Stomach (tissue), 9 donors: ENCODE data around the gene OR5K2. TPM values are rescaled to one million over a fixed set of nuclear protein-coding genes. Genes with fewer than 3 reads are reported as not detected.

Experiments
- DNase-seq, 2 donors: peaks; one replicate each; pipeline versions ENCODE4 v3.0.0 to v3.0.0-alpha.2; 2013 to 2019
- H3K27ac ChIP-seq, 5 donors: fragments of 200-600 bp in 4 of 5; sonication (generic) in 4 of 5; one replicate each; pipeline ENCODE4 v1.5.1; 2013 to 2019; ENCODE audit warnings: mild to moderate bottlenecking in 1 of 5, moderate library complexity in 1 of 5
- H3K27me3 ChIP-seq, 3 donors: fragments of 200-600 bp; sonication (generic); one replicate each; pipeline ENCODE4 v1.5.1; 2017 to 2019; ENCODE audit warnings: mixed run types in 1 of 3
- H3K36me3 ChIP-seq, 4 donors: fragments of 200-600 bp; sonication (generic); 1 replicate in 3 of 4; 2 replicates in 1 of 4; pipeline ENCODE4 v1.5.1; 2016 to 2019
- H3K4me1 ChIP-seq, 4 donors: fragments of 200-600 bp; sonication (generic); one replicate each; pipeline ENCODE4 v1.5.1; 2016 to 2019
- H3K4me3 ChIP-seq, 4 donors: fragments of 200-600 bp; sonication (generic) in 3 of 4; one replicate each; pipeline ENCODE4 v1.5.1; 2016 to 2019; ENCODE audit warnings: mild to moderate bottlenecking in 1 of 4
- H3K9me3 ChIP-seq, 4 donors: fragments of 200-600 bp; sonication (generic); one replicate each; pipeline ENCODE4 v1.5.1; 2016 to 2019
- CTCF ChIP-seq, 7 experiments: fragments of 450-650 bp in 4 of 7; fragments of 200-600 bp in 3 of 7; sonication (generic) in 3 of 7; IDR thresholded peaks; one replicate each; pipeline ENCODE4 v1.5.1; 2016 to 2019; ENCODE audit warnings: antibody characterized with exemption in 7 of 7, control low read depth in 2 of 7, mild to moderate bottlenecking in 1 of 7
- EP300 ChIP-seq: sonication (generic); formaldehyde crosslinking; IDR thresholded peaks from one replicate; pipeline ENCODE4 v1.6.1; 2017; ENCODE audit warnings: antibody characterized with exemption
- POLR2A ChIP-seq, 4 donors: fragments of 450-650 bp; IDR thresholded peaks; one replicate each; pipeline ENCODE4 v1.6.1; 2016; ENCODE audit warnings: antibody characterized with exemption in 4 of 4, control low read depth in 2 of 4, mild to moderate bottlenecking in 1 of 4, moderate library complexity in 1 of 4
- POLR2AphosphoS5 ChIP-seq, 3 donors: sonication (generic); formaldehyde crosslinking; IDR thresholded peaks; one replicate each; pipeline ENCODE4 v1.6.1; 2016; ENCODE audit warnings: antibody characterized with exemption in 3 of 3
- WGBS, 5 donors: extraction: QIAGEN DNeasy Blood & Tissue Kit in 3 of 5; methylation state at CpG; one replicate each; pipeline versions ENCODE4 v1.1.5 to v1.1.7; 2013 to 2018; 5-methylcytosine and 5-hydroxymethylcytosine counted together
- intact Hi-C: fragments of 100-400 bp; cut with DNase I; formaldehyde crosslinking; loops from one replicate; pipeline ENCODE4 v1.15.1; 2023; ENCODE audit warnings: low total_unique reads
- polyA plus RNA-seq, 3 donors: library from polyadenylated mRNA; stranded (reverse); fragments of 200-250 nt; gene quantifications; one replicate each; pipeline ENCODE4 v1.2.3, GENCODE V29; 2013
- total RNA-seq, 5 donors: library from RNA; depleted of rRNA; stranded (reverse); fragments of >200 nt; gene quantifications; one replicate each; pipeline versions ENCODE4 v1.1.0 to v1.2.3, GENCODE V29; 2014 to 2016
- donor health status: healthy with polysubstance abuse.
- donor health status: Bipolar disorder and iron deficiency.
- donor health status: healthy.

The OR5K2 gene
- total and polyA plus RNA-seq, 8 donors: not detected

GRCh38 chr3:98522544-98523281, 25.2 kb downstream of the OR5K2 start, which contains the start of gene CLDND1:
Gene CLDND1 (minus strand): TSS chr3:98522902. CDS start chr3:98521424, 1,478 bp downstream.
- peak within 1 kb of the TSS; percentile 90 to 99 (median 96) for H3K27ac ChIP-seq
- no peaks in the 10 kb centered on the region for H3K27me3 ChIP-seq
- no peaks in the 10 kb centered on the region for H3K9me3 ChIP-seq
- 0 to 1% (median 1%) methylated on average over 21 to 63 of the region's 63 CpGs for WGBS, 5 donors
- H3K36me3 ChIP-seq: peaks cover 0 to 32% (median 18%) of the 10 kb centered on the region in 4 donors
- peaks cover 0 to 40% (median 25%) of the 10 kb centered on the region in 4 donors for H3K4me1 ChIP-seq
- TF ChIP-seq POLR2AphosphoS5 (IDR thresholded peaks at IDR 0.05): peak; percentile 74 to 91 (median 88)
- TF ChIP-seq EP300: no peak
- no peak for TF ChIP-seq CTCF (IDR thresholded peaks at IDR 0.05)
- peak in 2 of 4 donors; percentile 51 to 54 for TF ChIP-seq POLR2A (IDR thresholded peaks at IDR 0.05)
- H3K4me3 ChIP-seq: peak within 1 kb of the TSS; percentile 53 to 79 (median 71)
- intact Hi-C loops: no loop called here
- peak; percentile 98 to 99 for DNase-seq

GRCh38 chr3:98525494-98525893, 28.0 kb downstream of the OR5K2 start:
- H3K36me3 ChIP-seq: peaks cover 0 to 7% (median 0%) of the 10 kb centered on the region in 4 donors
- H3K4me1 ChIP-seq: peaks cover 0 to 21% (median 16%) of the 10 kb centered on the region in 4 donors
- H3K9me3 ChIP-seq: no peaks in the 10 kb centered on the region
- H3K27me3 ChIP-seq: no peaks in the 10 kb centered on the region
- TF ChIP-seq POLR2A (IDR thresholded peaks at IDR 0.05) (no peak), EP300 (no peak), POLR2AphosphoS5 (IDR thresholded peaks at IDR 0.05) (no peak), CTCF (IDR thresholded peaks at IDR 0.05) (no peak)
- no peak overlapping the region for H3K4me3 ChIP-seq
- no peak for DNase-seq
- 83 to 91% (median 86%) methylated on average over 6 of the region's 6 CpGs for WGBS, 5 donors
- intact Hi-C loops: no loop called here
- H3K27ac ChIP-seq: no peak overlapping the region

- H3K4me1 ChIP-seq: no peaks in the 10 kb centered on the region
- 35 to 50% (median 39%) methylated on average over 4 of the region's 4 CpGs for WGBS, 5 donors
- H3K27ac ChIP-seq: no peak overlapping the region
- TF ChIP-seq POLR2A (IDR thresholded peaks at IDR 0.05): no peak
- TF ChIP-seq EP300: no peak
- no peak for TF ChIP-seq CTCF (IDR thresholded peaks at IDR 0.05)
- TF ChIP-seq POLR2AphosphoS5 (IDR thresholded peaks at IDR 0.05): no peak
- H3K9me3 ChIP-seq: no peaks in the 10 kb centered on the region
- no peak for DNase-seq
- no peak overlapping the region for H3K4me3 ChIP-seq
- H3K27me3 ChIP-seq: no peaks in the 10 kb centered on the region
- H3K36me3 ChIP-seq: no peaks in the 10 kb centered on the region
- intact Hi-C loops: no loop called here
Measured at GRCh38 chr3:98528474-98529346, 31.2 kb downstream of the OR5K2 start.

- DNase-seq: no peak
- TF ChIP-seq EP300: no peak
- TF ChIP-seq CTCF (IDR thresholded peaks at IDR 0.05): no peak
- no peak for TF ChIP-seq POLR2AphosphoS5 (IDR thresholded peaks at IDR 0.05)
- no peak for TF ChIP-seq POLR2A (IDR thresholded peaks at IDR 0.05)
- H3K9me3 ChIP-seq: no peaks in the 10 kb centered on the region
- no peak overlapping the region for H3K27ac ChIP-seq
- H3K27me3 ChIP-seq: no peaks in the 10 kb centered on the region
- WGBS, 5 donors: 84 to 92% (median 88%) methylated on average over 8 of the region's 8 CpGs
- intact Hi-C loops: no loop called here
- H3K4me1 ChIP-seq: no peaks in the 10 kb centered on the region
- no peaks in the 10 kb centered on the region for H3K36me3 ChIP-seq
- no peak overlapping the region for H3K4me3 ChIP-seq
Measured at GRCh38 chr3:98529856-98530459, 32.5 kb downstream of the OR5K2 start.
